A549 (cell line): ENCODE data around the gene FMNL2. TPM values are rescaled to one million over a fixed set of nuclear protein-coding genes. Genes with fewer than 3 reads are reported as not detected.

ENCODE experiments used
- ATAC-seq, 2 experiments: fragments of 200-7000 bp in 1 of 2; fragments of >200 bp in 1 of 2; cut with Nextera tagmentation in 1 of 2; cut with Tn5 transposase in 1 of 2; 3 replicates each; pipeline versions ENCODE4 v1.8.0 to v1.9.1; 2018 to 2020; ENCODE audit warnings: mild to moderate bottlenecking in 1 of 2, moderate library complexity in 1 of 2
- CTCF ChIA-PET: fragments of 300-600 bp; sonication (Branson Sonifier 250); formaldehyde crosslinking; extraction: SDS; loops from one replicate; lab custom pipeline; 2021; ENCODE audit warnings: antibody characterized with exemption, inconsistent platforms; lab: Yijun Ruan, JAX
- POLR2A ChIA-PET: fragments of 350-600 bp; formaldehyde crosslinking; extraction: SDS; loops from one replicate; lab custom pipeline; 2021; ENCODE audit warnings: antibody characterized with exemption, inconsistent platforms; lab: Yijun Ruan, JAX
- DNase-seq, 2 experiments: peaks; one replicate each; pipeline versions ENCODE4 v3.0.0 to v3.0.0-alpha.2; 2011 to 2016; ENCODE audit warnings: low read depth in 1 of 2, low spot score in 1 of 2
- FAIRE-seq: peaks from 2 replicates; lab custom pipeline; 2011; peaks lifted over from hg19 to GRCh38; lab: Jason Lieb, UNC
- H3K27ac ChIP-seq, 2 experiments: fragments of >200 bp; sonication (Bioruptor Twin); formaldehyde crosslinking; 3 replicates each; pipeline ENCODE4 v1.5.1; 2016 to 2017
- H3K4me1 ChIP-seq: fragments of >200 bp; sonication (Bioruptor Twin); formaldehyde crosslinking; 3 replicates; pipeline ENCODE4 v1.6.1; 2016
- H3K4me2 ChIP-seq: fragments of >200 bp; sonication (Bioruptor Twin); formaldehyde crosslinking; 3 replicates; pipeline ENCODE4 v1.6.1; 2016
- H3K4me3 ChIP-seq: fragments of >200 bp; sonication (Bioruptor Twin); formaldehyde crosslinking; 3 replicates; pipeline ENCODE4 v1.5.1; 2016
- H3K9me3 ChIP-seq: fragments of >200 bp; sonication (Bioruptor Twin); formaldehyde crosslinking; 3 replicates; pipeline ENCODE4 v1.6.1; 2016
- ATOH8 ChIP-seq: fragments of 250-450 bp; sonication (Bioruptor Pico); IDR thresholded peaks from 2 replicates; pipeline ENCODE4 v1.5.0; 2020; ENCODE audit warnings: low read depth, mild to moderate bottlenecking, moderate library complexity
- BCL3 ChIP-seq: fragments of >200 bp; sonication (Bioruptor Twin); formaldehyde crosslinking; IDR thresholded peaks from 3 replicates; pipeline ENCODE4 v1.6.1; 2016
- CBX8 ChIP-seq: fragments of 200-600 bp; sonication (generic); IDR thresholded peaks from 2 replicates; pipeline ENCODE4 v1.6.1; 2016
- CEBPB ChIP-seq, 2 experiments: fragments of >200 bp in 1 of 2; sonication (Bioruptor Twin) in 1 of 2; formaldehyde crosslinking in 1 of 2; IDR thresholded peaks; 2 replicates each; pipeline ENCODE4 v1.6.1; 2012 to 2016
- EP300 ChIP-seq, 2 experiments: fragments of >200 bp; sonication (Bioruptor Twin); formaldehyde crosslinking; IDR thresholded peaks; 2 replicates in 1 of 2; 3 replicates in 1 of 2; pipeline ENCODE4 v1.6.1; 2016 to 2017
- HOXA7 ChIP-seq: fragments of 250-450 bp; sonication (Bioruptor Pico); IDR thresholded peaks from 2 replicates; pipeline ENCODE4 v1.5.0; 2020; ENCODE audit warnings: mild to moderate bottlenecking, moderate library complexity
- JUN ChIP-seq, 2 experiments: fragments of >200 bp; sonication (Bioruptor Twin); formaldehyde crosslinking; IDR thresholded peaks; 2 replicates in 1 of 2; 3 replicates in 1 of 2; pipeline ENCODE4 v1.6.1; 2016 to 2017
- JUNB ChIP-seq: fragments of >200 bp; sonication (Bioruptor Twin); formaldehyde crosslinking; IDR thresholded peaks from 2 replicates; pipeline ENCODE4 v1.6.1; 2016
- KDM1A ChIP-seq: fragments of 200-600 bp; sonication (generic); IDR thresholded peaks from 2 replicates; pipeline ENCODE4 v1.6.1; 2016; ENCODE audit warnings: low read depth, mild to moderate bottlenecking
- MYC ChIP-seq: IDR thresholded peaks from 2 replicates; pipeline ENCODE4 v1.6.1; 2012; ENCODE audit warnings: mild to moderate bottlenecking, inconsistent platforms, low read length, improper control_type of control experiment, borderline replicate concordance
- NR3C1 ChIP-seq: fragments of >200 bp; sonication (Bioruptor Twin); formaldehyde crosslinking; IDR thresholded peaks from 3 replicates; pipeline ENCODE4 v1.6.1; 2017
- PHF8 ChIP-seq: fragments of 200-600 bp; sonication (generic); IDR thresholded peaks from 2 replicates; pipeline ENCODE4 v1.6.1; 2016; ENCODE audit warnings: low read depth, mild to moderate bottlenecking, antibody characterized with exemption, moderate library complexity, borderline replicate concordance
- POLR2AphosphoS2 ChIP-seq: conservative IDR thresholded peaks from 2 replicates; pipeline ENCODE4 v1.6.1; 2012; ENCODE audit warnings: low read length, improper control_type of control experiment, inconsistent platforms
- REST ChIP-seq: fragments of 200-600 bp; sonication (generic); IDR thresholded peaks from 2 replicates; pipeline ENCODE4 v1.6.1; 2016; ENCODE audit warnings: antibody characterized with exemption, mild to moderate bottlenecking, moderate library complexity
- SREBF2 ChIP-seq: fragments of 450-650 bp; IDR thresholded peaks from 2 replicates; pipeline ENCODE4 v1.6.1; 2014; ENCODE audit warnings: mild to moderate bottlenecking, moderate library complexity
- TP53 ChIP-seq: fragments of 250-450 bp; sonication (Bioruptor Pico); IDR thresholded peaks from 2 replicates; pipeline ENCODE4 v1.5.0; 2021; ENCODE audit warnings: mild to moderate bottlenecking, moderate library complexity
- WGBS: methylation state at CpG from one replicate; pipeline ENCODE4 v1.1.6; 2017; ENCODE audit errors: missing lambda C conversion rate; 5-methylcytosine and 5-hydroxymethylcytosine counted together
- polyA plus RNA-seq, 4 experiments: library from polyadenylated mRNA; depleted of rRNA in 3 of 4; stranded (reverse); fragments of >200 nt; fragmentation: RNase III in 1 of 4; extraction: RNeasy Plus Mini Kit Qiagen cat#74134 plus additional on column Dnase treatment in 1 of 4; gene quantifications; 2 replicates in 3 of 4; 3 replicates in 1 of 4; pipeline ENCODE4 v1.2.3, GENCODE V29; 2011 to 2017

FMNL2 gene
- polyA plus RNA-seq, 2 of the 4 experiments (the other 2 are of a cell fraction): 27.9 to 36.5 TPM

GRCh38 chr2:152648336-152648735, 313.4 kb downstream of the FMNL2 start:
- WGBS: 69% methylated on average over 2 of the region's 2 CpGs
- DNase-seq: peak; percentile 5 to 17
- POLR2A ChIA-PET: no interaction called here
- no peak overlapping the region for H3K4me3 ChIP-seq
- TF ChIP-seq MYC (no peak), SREBF2 (no peak), JUN (IDR thresholded peaks at IDR 0.05) (no peak), EP300 (IDR thresholded peaks at IDR 0.05) (no peak), PHF8 (no peak), CBX8 (no peak), REST (no peak), CEBPB (IDR thresholded peaks at IDR 0.05) (no peak), ATOH8 (CRISPR knock-in tag) (no peak), JUNB (no peak)
- TF ChIP-seq, all 56 proteins: peak for 0
- Histone ChIP-seq H3K4me2 (no peak overlapping the region), H3K4me1 (peaks cover 15% of the 10 kb centered on the region; the same call in 2 of the 3 replicates), H3K27ac (no peak overlapping the region), H3K9me3 (no peaks in the 10 kb centered on the region)
- FAIRE-seq (no peak), ATAC-seq (peak; percentile 60 to 62; a peak in 5 of 6 replicates)
- CTCF ChIA-PET: interaction anchor here (0.6 to 6.3 kb wide), 7 partner anchors 9 to 534 kb away, joined by 3 to 63 read pairs (median 4); partner anchors contain the start of gene STAM2

DNA sequence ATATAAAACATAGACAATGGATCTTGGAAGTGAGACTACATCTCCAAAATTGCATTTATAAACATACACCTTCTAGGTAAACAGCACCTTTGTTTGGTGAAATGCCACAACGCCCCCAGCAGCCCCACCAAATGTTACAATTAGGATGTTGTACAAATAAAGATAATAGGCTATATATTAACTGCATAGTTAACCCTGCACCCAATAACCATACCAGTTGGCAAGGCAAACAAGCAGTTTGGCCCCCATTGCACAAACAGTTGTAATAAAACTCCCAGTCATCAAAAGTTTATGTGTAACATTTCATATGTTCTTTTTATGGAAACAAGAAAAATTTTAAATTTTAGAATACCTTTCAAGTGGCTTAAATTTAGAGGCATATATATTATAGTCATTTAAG, 315.0 kb downstream of the FMNL2 start:
- CTCF ChIA-PET: no interaction called here
- Histone ChIP-seq H3K4me3 (no peak overlapping the region), H3K4me1 (peaks cover 15% of the 10 kb centered on the region; the same call in 2 of the 3 replicates), H3K4me2 (no peak overlapping the region), H3K9me3 (no peaks in the 10 kb centered on the region), H3K27ac (no peak overlapping the region)
- FAIRE-seq (no peak), DNase-seq (no peak), ATAC-seq (no peak)
- 21% methylated on average over 1 of the region's 1 CpG for WGBS
- TF ChIP-seq POLR2AphosphoS2 (0 out of 2 replicates have a peak, but pooled peaks have one; percentile 37), PHF8 (no peak)
- POLR2A ChIA-PET: no interaction called here

GRCh38 chr2:152650768-152651371, 315.9 kb downstream of the FMNL2 start:
- Histone ChIP-seq H3K4me1 (peaks cover 15% of the 10 kb centered on the region; the same call in 2 of the 3 replicates), H3K27ac (no peak overlapping the region), H3K9me3 (no peaks in the 10 kb centered on the region), H3K4me3 (no peak overlapping the region), H3K4me2 (no peak overlapping the region)
- FAIRE-seq (no peak), ATAC-seq (0 out of 6 replicates have a peak, but pooled peaks of 1 of the 2 experiments have one; percentile 6), DNase-seq (no peak)
- TF ChIP-seq NR3C1 (no peak), HOXA7 (CRISPR knock-in tag) (0 out of 2 replicates have a peak, but pooled peaks have one; percentile 9), TP53 (CRISPR knock-in tag) (peak; percentile 64; the same call in 1 of the 2 replicates), KDM1A (no peak), BCL3 (no peak), CEBPB (IDR thresholded peaks at IDR 0.05) (no peak)
- CTCF ChIA-PET: no interaction called here
- POLR2A ChIA-PET: no interaction called here
- WGBS: 87% methylated on average over 6 of the region's 6 CpGs
